Osteocyte (in vitro differentiated cells): ENCODE measurements around the gene POPDC2. TPM values are rescaled to one million over a fixed set of nuclear protein-coding genes. Genes with fewer than 3 reads are reported as not detected.
"Not testable (repeated sequence)": the region's sequence is repeated elsewhere in the genome, so short reads cannot be mapped to it uniquely, and the experiment has no call there.

Experiments used
- DNase-seq: peaks from one replicate; pipeline ENCODE4 v3.0.0; 2021; ENCODE audit warnings: mixed read lengths; ENCODE audit not compliant: unreplicated experiment; ENCODE audit errors: extremely low spot score
- H3K27ac Mint-ChIP-seq: one replicate; pipeline ENCODE4 v1.8.0; 2021; ENCODE audit warnings: mild to moderate bottlenecking, mixed read lengths; ENCODE audit not compliant: unreplicated experiment
- H3K27me3 Mint-ChIP-seq: one replicate; pipeline ENCODE4 v1.8.0; 2021; ENCODE audit warnings: mixed read lengths; ENCODE audit not compliant: unreplicated experiment
- H3K36me3 Mint-ChIP-seq: one replicate; pipeline ENCODE4 v1.8.0; 2021; ENCODE audit warnings: mixed read lengths; ENCODE audit not compliant: unreplicated experiment
- H3K4me1 Mint-ChIP-seq: one replicate; pipeline ENCODE4 v1.8.0; 2021; ENCODE audit warnings: mixed read lengths; ENCODE audit not compliant: unreplicated experiment
- H3K4me3 Mint-ChIP-seq: one replicate; pipeline ENCODE4 v1.8.0; 2021; ENCODE audit warnings: mild to moderate bottlenecking, moderate library complexity, mixed read lengths; ENCODE audit not compliant: unreplicated experiment
- H3K9me3 Mint-ChIP-seq: one replicate; pipeline ENCODE4 v1.8.0; 2021; ENCODE audit warnings: mixed read lengths; ENCODE audit not compliant: unreplicated experiment
- CTCF ChIP-seq: fragments of 200-600 bp; sonication (generic); IDR thresholded peaks from 2 replicates; pipeline ENCODE4 v1.5.0; 2021; ENCODE audit warnings: antibody characterized with exemption, mild to moderate bottlenecking, moderate library complexity
- total RNA-seq: library from RNA; stranded (reverse); gene quantifications from 2 replicates; pipeline ENCODE4 v1.2.1, GENCODE V29; 2021

Gene POPDC2
- total RNA-seq, 1 donor from 2014 or later, result 2.4 TPM

GRCh38 chr3:119596398-119596797 lies 64.0 kb downstream of the POPDC2 start:
- no peak overlapping the region for H3K27ac Mint-ChIP-seq
- no peak overlapping the region for H3K4me3 Mint-ChIP-seq

GRCh38 chr3:119595639-119596334 lies 64.6 kb downstream of the POPDC2 start:
- H3K4me3 Mint-ChIP-seq, result no peak overlapping the region
- no peaks in the 10 kb centered on the region for H3K9me3 Mint-ChIP-seq
- no peaks in the 10 kb centered on the region for H3K27me3 Mint-ChIP-seq
- no peaks in the 10 kb centered on the region for H3K36me3 Mint-ChIP-seq
- TF ChIP-seq CTCF, result no peak
- no peak for DNase-seq
- H3K4me1 Mint-ChIP-seq, result peaks cover 30% of the 10 kb centered on the region
- peak overlapping the region; percentile 21 for H3K27ac Mint-ChIP-seq

More at GRCh38 chr3:119596398-119596797, 64.0 kb downstream of the POPDC2 start:
- DNase-seq, result no peak
- TF ChIP-seq CTCF, result no peak
- Mint-ChIP-seq H3K9me3 (no peaks in the 10 kb centered on the region), H3K27me3 (no peaks in the 10 kb centered on the region), H3K4me1 (peaks cover 30% of the 10 kb centered on the region), H3K36me3 (no peaks in the 10 kb centered on the region)

GRCh38 chr3:119594929-119595328 lies 65.5 kb downstream of the POPDC2 start:
- H3K9me3 Mint-ChIP-seq, DNase-seq, H3K27me3 Mint-ChIP-seq, H3K36me3 Mint-ChIP-seq, H3K27ac Mint-ChIP-seq, H3K4me3 Mint-ChIP-seq: not testable (repeated sequence)
- peaks cover 30% of the 10 kb centered on the region for H3K4me1 Mint-ChIP-seq

GRCh38 chr3:119594066-119594465 lies 66.3 kb downstream of the POPDC2 start:
- no peak for TF ChIP-seq CTCF
- Mint-ChIP-seq H3K27ac (no peak overlapping the region), H3K27me3 (peaks cover 2% of the 10 kb centered on the region), H3K4me1 (peaks cover 27% of the 10 kb centered on the region), H3K36me3 (no peaks in the 10 kb centered on the region), H3K9me3 (no peaks in the 10 kb centered on the region), H3K4me3 (no peak overlapping the region)
- no peak for DNase-seq

- Mint-ChIP-seq H3K9me3 (no peaks in the 10 kb centered on the region), H3K36me3 (no peaks in the 10 kb centered on the region), H3K4me3 (no peak overlapping the region), H3K27me3 (peaks cover 2% of the 10 kb centered on the region), H3K4me1 (peaks cover 19% of the 10 kb centered on the region), H3K27ac (no peak overlapping the region)
- no peak for DNase-seq
- TF ChIP-seq CTCF, result no peak
Measured at GRCh38 chr3:119592861-119593260, 67.5 kb downstream of the POPDC2 start.

Other genes with a start within 250 kb of the POPDC2 start
- 51.5 and 58.0 TPM in 2 replicates for gene TMEM39A, start 197.0 kb downstream of the POPDC2 start, total RNA-seq
- gene POGLUT1, start 191.6 kb downstream of the POPDC2 start, total RNA-seq, result 20.0 and 22.1 TPM in 2 replicates
- 98.8 and 103 TPM in 2 replicates for gene TIMMDC1, start 162.0 kb downstream of the POPDC2 start, total RNA-seq
- gene CD80, start 101.0 kb downstream of the POPDC2 start, total RNA-seq, result not detected in 2 replicates
- 1.9 and 2.2 TPM in 2 replicates for gene ADPRH, start 81.1 kb downstream of the POPDC2 start, total RNA-seq
- 0.86 and 1.4 TPM in 2 replicates for gene PLA1A, start 62.7 kb downstream of the POPDC2 start, total RNA-seq
- gene COX17, start 16.8 kb upstream of the POPDC2 start, total RNA-seq, result 16.1 and 18.2 TPM in 2 replicates
- not detected in 2 replicates for gene CFAP91, start 42.4 kb upstream of the POPDC2 start, total RNA-seq
- not detected in 2 replicates for gene NR1I2, start 121.5 kb upstream of the POPDC2 start, total RNA-seq